Transverse colon (tissue), 4 donors: ENCODE data around the gene MAP3K21. TPM values are rescaled to one million over a fixed set of nuclear protein-coding genes. Genes with fewer than 3 reads are reported as not detected.

Experiments used
- DNase-seq: peaks from one replicate; pipeline ENCODE4 v3.0.0-alpha.2; 2019
- H3K27ac ChIP-seq, 4 donors: fragments of 200-600 bp; sonication (generic); 2 replicates each; pipeline ENCODE4 v1.5.1; 2016 to 2018; ENCODE audit warnings: inconsistent platforms in 4 of 4
- H3K27me3 ChIP-seq: fragments of 200-600 bp; sonication (generic); 2 replicates; pipeline ENCODE4 v1.5.1; 2017; ENCODE audit warnings: inconsistent platforms
- H3K36me3 ChIP-seq, 4 donors: fragments of 200-600 bp; sonication (generic); 2 replicates each; pipeline ENCODE4 v1.5.1; 2017 to 2019; ENCODE audit warnings: inconsistent platforms in 4 of 4
- H3K4me1 ChIP-seq, 4 donors: fragments of 200-600 bp; sonication (generic); 2 replicates each; pipeline ENCODE4 v1.5.1; 2017 to 2020; ENCODE audit warnings: inconsistent platforms in 4 of 4
- H3K4me3 ChIP-seq, 4 donors: fragments of 200-600 bp; sonication (generic); 1 replicate in 1 of 4; 2 replicates in 3 of 4; pipeline versions ENCODE4 v1.5.1 to v1.6.1; 2017 to 2019; ENCODE audit warnings: inconsistent platforms in 4 of 4
- H3K9me3 ChIP-seq, 2 donors: fragments of 200-600 bp; sonication (generic); 2 replicates each; pipeline ENCODE4 v1.5.1; 2017 to 2019; ENCODE audit warnings: inconsistent platforms in 2 of 2
- EP300 ChIP-seq: sonication (generic); formaldehyde crosslinking; IDR thresholded peaks from one replicate; pipeline ENCODE4 v1.6.1; 2017; ENCODE audit warnings: antibody characterized with exemption, low read depth
- POLR2A ChIP-seq: fragments of 450-650 bp; IDR thresholded peaks from one replicate; pipeline ENCODE4 v1.6.1; 2016; ENCODE audit warnings: antibody characterized with exemption, mild to moderate bottlenecking, moderate library complexity
- POLR2AphosphoS5 ChIP-seq, 3 donors: sonication (generic); formaldehyde crosslinking; IDR thresholded peaks; one replicate each; pipeline ENCODE4 v1.6.1; 2016; ENCODE audit warnings: antibody characterized with exemption in 3 of 3
- WGBS, 2 donors: methylation state at CpG; one replicate each; pipeline ENCODE4 v1.1.5; 2018; ENCODE audit warnings: low coverage in 1 of 2; 5-methylcytosine and 5-hydroxymethylcytosine counted together
- in situ Hi-C, 4 donors: fragments of 200-750 bp; cut with MboI; loops; one replicate each; pipeline versions ENCODE4 v1.15.0 to v1.15.1; 2017; ENCODE audit warnings: low sequenced_read_pairs in 3 of 4, low pct_ligation_motif_present in 1 of 4, low pct_unique_long_range_greater_than_20kb in 1 of 4
- intact Hi-C: fragments of 100-400 bp; cut with DNase I; formaldehyde crosslinking; loops from one replicate; pipeline ENCODE4 v1.15.1; 2023; ENCODE audit warnings: low total_unique reads
- total RNA-seq, 4 donors: library from RNA; depleted of rRNA; stranded (reverse); fragments of >200 nt; gene quantifications; one replicate each; pipeline ENCODE4 v1.1.0, GENCODE V29; 2016
- TF ChIP-seq, protein P1 (sequence below), 5 experiments: fragments of 200-600 bp in 3 of 5; fragments of 450-650 bp in 2 of 5; sonication (generic) in 3 of 5; IDR thresholded peaks; 1 replicate in 2 of 5; 2 replicates in 3 of 5; pipeline ENCODE4 v1.5.1; 2016 to 2017; ENCODE audit warnings: antibody characterized with exemption in 5 of 5, inconsistent platforms in 3 of 5, mild to moderate bottlenecking in 2 of 5, moderate library complexity in 1 of 5

The MAP3K21 gene
- total RNA-seq, 4 donors from 2014 or later = 18.7 to 69.3 (median 28.9) TPM

GRCh38 chr1:233349137-233349536 lies 21.6 kb downstream of the MAP3K21 start:
- no peak for DNase-seq
- intact Hi-C loops = no loop called here
- H3K4me3 ChIP-seq = no peak overlapping the region
- no peaks in the 10 kb centered on the region for H3K9me3 ChIP-seq
- H3K27ac ChIP-seq = no peak overlapping the region
- in situ Hi-C loops = no loop called here
- H3K36me3 ChIP-seq = no peaks in the 10 kb centered on the region
- H3K4me1 ChIP-seq = no peaks in the 10 kb centered on the region
- H3K27me3 ChIP-seq = no peaks in the 10 kb centered on the region
- TF ChIP-seq POLR2AphosphoS5 (IDR thresholded peaks at IDR 0.05) (no peak), POLR2A (no peak), EP300 (no peak)
- TF ChIP-seq, protein P1, sequence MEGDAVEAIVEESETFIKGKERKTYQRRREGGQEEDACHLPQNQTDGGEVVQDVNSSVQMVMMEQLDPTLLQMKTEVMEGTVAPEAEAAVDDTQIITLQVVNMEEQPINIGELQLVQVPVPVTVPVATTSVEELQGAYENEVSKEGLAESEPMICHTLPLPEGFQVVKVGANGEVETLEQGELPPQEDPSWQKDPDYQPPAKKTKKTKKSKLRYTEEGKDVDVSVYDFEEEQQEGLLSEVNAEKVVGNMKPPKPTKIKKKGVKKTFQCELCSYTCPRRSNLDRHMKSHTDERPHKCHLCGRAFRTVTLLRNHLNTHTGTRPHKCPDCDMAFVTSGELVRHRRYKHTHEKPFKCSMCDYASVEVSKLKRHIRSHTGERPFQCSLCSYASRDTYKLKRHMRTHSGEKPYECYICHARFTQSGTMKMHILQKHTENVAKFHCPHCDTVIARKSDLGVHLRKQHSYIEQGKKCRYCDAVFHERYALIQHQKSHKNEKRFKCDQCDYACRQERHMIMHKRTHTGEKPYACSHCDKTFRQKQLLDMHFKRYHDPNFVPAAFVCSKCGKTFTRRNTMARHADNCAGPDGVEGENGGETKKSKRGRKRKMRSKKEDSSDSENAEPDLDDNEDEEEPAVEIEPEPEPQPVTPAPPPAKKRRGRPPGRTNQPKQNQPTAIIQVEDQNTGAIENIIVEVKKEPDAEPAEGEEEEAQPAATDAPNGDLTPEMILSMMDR (IDR thresholded peaks at IDR 0.05) = no peak
- WGBS, 2 donors = 83 to 96% methylated on average over 5 of the region's 5 CpGs

GRCh38 chr1:233354983-233355382 lies 27.5 kb downstream of the MAP3K21 start:
- DNase-seq = no peak
- Histone ChIP-seq H3K4me3 (no peak overlapping the region), H3K27ac (no peak overlapping the region), H3K9me3 (no peaks in the 10 kb centered on the region), H3K4me1 (peaks cover 0 to 6% (median 0%) of the 10 kb centered on the region in 4 donors), H3K36me3 (no peaks in the 10 kb centered on the region), H3K27me3 (no peaks in the 10 kb centered on the region)
- intact Hi-C loops = no loop called here
- no peak for TF ChIP-seq POLR2AphosphoS5 (IDR thresholded peaks at IDR 0.05)
- TF ChIP-seq, protein P1 (IDR thresholded peaks at IDR 0.05) = no peak
- TF ChIP-seq POLR2A = no peak
- TF ChIP-seq EP300 = no peak
- in situ Hi-C loops = no loop called here

GRCh38 chr1:233355841-233356704 lies 28.5 kb downstream of the MAP3K21 start:
- no peaks in the 10 kb centered on the region for H3K9me3 ChIP-seq
- in situ Hi-C loops (no loop called here), intact Hi-C loops (no loop called here)
- H3K27ac ChIP-seq = no peak overlapping the region
- H3K4me1 ChIP-seq = peaks cover 0 to 12% (median 0%) of the 10 kb centered on the region in 4 donors
- H3K36me3 ChIP-seq = no peaks in the 10 kb centered on the region
- TF ChIP-seq, protein P1 (IDR thresholded peaks at IDR 0.05) = no peak
- TF ChIP-seq EP300 = no peak
- no peak for TF ChIP-seq POLR2AphosphoS5 (IDR thresholded peaks at IDR 0.05)
- TF ChIP-seq POLR2A = no peak
- no peak for DNase-seq
- H3K4me3 ChIP-seq = no peak overlapping the region
- H3K27me3 ChIP-seq = no peaks in the 10 kb centered on the region
- 76 to 90% methylated on average over 8 of the region's 8 CpGs for WGBS, 2 donors

GRCh38 chr1:233356705-233356987 lies 29.1 kb downstream of the MAP3K21 start:
- in situ Hi-C loops = no loop called here
- Histone ChIP-seq H3K9me3 (no peaks in the 10 kb centered on the region), H3K36me3 (no peaks in the 10 kb centered on the region), H3K4me3 (no peak overlapping the region), H3K4me1 (peaks cover 0 to 12% (median 0%) of the 10 kb centered on the region in 4 donors), H3K27me3 (no peaks in the 10 kb centered on the region), H3K27ac (no peak overlapping the region)
- no peak for DNase-seq
- intact Hi-C loops = no loop called here
- WGBS, 2 donors = 59 to 82% methylated on average over 2 to 3 of the region's 3 CpGs
- TF ChIP-seq EP300 (no peak), POLR2AphosphoS5 (IDR thresholded peaks at IDR 0.05) (no peak), POLR2A (no peak)
- TF ChIP-seq, protein P1 (IDR thresholded peaks at IDR 0.05) = no peak
